Measurements from ENCODE around the gene TMEM82.

GRCh38 chr1:15714406-15715136 lies 27.7 kb upstream of the TMEM82 start:
- TF ChIP-seq CTCF (IDR thresholded peaks at IDR 0.05) (no peak), POLR2A (IDR thresholded peaks at IDR 0.05) (no peak)
